GM21723 (cell line): ENCODE results near the gene STX18.
"Not testable (repeated sequence)": the region's sequence is repeated elsewhere in the genome, so short reads cannot be mapped to it uniquely, and the experiment has no call there.

Source experiments
- ATAC-seq: cut with Tn5 transposase; IDR thresholded peaks from one replicate; pipeline ENCODE4 v1.9.1; 2021; ENCODE audit warnings: mild to moderate bottlenecking, moderate library complexity; ENCODE audit not compliant: unreplicated experiment

The STX18 gene

GRCh38 chr4:4485806-4486205 lies 56.0 kb downstream of the STX18 start:
- no peak for ATAC-seq

GRCh38 chr4:4481399-4481994 lies 60.4 kb downstream of the STX18 start:
- ATAC-seq = no peak

- ATAC-seq = no peak
Observed at GRCh38 chr4:4480685-4481398, 61.0 kb downstream of the STX18 start.

- ATAC-seq = no peak
Observed at GRCh38 chr4:4480205-4480604, 61.6 kb downstream of the STX18 start.

GRCh38 chr4:4479366-4479765 lies 62.5 kb downstream of the STX18 start:
- no peak for ATAC-seq

DNA sequence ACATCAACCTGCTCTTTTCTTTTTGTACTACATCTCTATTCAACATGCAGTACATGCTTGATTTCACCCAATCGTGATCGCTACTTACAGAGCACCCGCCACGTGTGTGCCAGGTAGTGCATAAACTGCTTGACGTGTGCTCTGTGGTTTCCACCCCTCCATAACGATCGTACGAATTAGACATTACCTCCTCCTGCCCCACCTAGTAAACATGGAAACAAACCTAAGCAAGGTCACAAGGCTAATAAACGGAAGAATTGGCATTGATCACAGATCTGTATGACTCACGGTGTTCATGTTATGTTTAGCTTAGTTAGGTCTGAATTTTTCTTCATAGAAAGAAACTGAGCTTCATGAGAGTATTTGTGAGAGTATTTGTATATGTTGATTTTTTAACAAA lies 64.1 kb downstream of the STX18 start:
- ATAC-seq = no peak

DNA sequence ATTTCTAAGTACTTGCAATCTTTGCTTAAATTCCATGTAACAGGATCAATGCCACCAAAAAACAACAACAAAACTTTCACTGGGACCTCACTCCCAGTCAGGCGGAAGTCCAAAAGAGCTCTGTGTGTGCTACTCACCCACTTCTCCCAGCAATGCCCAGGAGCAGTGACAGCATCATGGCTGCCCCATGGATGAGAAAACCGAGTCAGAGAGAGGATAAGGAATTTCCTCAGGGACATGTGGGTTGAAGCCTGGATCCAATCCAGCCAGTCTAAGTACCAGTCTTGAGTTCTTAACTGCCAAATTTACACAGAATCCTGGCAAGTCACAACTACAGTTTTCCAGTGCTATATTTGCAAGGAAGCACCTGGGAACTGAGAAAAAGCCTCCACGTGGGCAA lies 64.5 kb downstream of the STX18 start:
- no peak for ATAC-seq

DNA sequence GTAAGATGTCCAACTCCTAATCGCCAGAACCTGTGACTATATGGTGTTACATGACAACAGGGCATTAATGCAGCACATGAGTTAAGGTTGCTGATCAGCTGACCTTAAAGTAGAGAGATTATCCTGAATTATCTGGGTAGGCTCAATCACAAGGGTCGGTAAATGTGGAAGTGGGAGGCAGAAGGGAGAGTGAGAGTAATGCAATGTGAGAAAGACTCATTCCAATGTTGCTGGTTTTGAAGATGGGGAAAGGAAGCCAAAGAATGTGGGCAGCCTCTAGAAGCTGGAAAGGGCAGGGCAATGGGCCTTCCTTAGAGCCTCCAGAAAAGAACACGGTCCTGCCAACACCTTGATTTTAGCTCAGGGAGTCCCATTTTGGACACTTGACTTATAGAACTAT lies 67.4 kb downstream of the STX18 start:
- ATAC-seq = no peak

DNA sequence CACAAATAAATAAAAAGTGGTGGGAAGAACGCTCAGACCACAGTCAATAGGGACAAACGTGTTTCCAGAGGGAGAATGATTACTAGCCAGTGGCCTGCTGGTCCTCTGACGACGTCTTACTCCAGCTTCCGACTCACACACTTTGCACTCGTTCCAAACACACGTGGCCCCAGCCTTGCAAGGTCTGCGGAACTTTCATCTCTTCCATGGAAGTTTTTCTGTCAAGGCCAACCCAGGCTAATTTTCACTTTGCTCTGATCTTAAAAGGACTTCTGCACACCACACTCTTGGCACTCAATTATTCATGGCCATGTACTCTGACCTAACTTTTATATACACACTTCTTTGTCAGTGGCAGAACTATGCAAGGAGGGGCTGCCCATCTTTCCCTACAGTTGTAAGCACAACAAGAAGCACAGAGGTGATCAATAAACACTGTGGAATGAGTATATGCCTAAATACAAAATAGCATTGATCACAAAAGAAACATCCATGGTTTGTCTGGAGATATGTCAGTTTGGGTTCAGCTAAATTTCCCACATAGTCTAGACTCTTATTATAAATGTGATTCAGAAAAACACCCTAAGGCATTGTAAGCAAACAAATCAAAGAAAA lies 69.4 kb downstream of the STX18 start:
- ATAC-seq = no peak

- ATAC-seq = no peak
Observed at GRCh38 chr4:4471195-4471594, 70.7 kb downstream of the STX18 start.

GRCh38 chr4:4470208-4470607 lies 71.6 kb downstream of the STX18 start:
- no peak for ATAC-seq

DNA sequence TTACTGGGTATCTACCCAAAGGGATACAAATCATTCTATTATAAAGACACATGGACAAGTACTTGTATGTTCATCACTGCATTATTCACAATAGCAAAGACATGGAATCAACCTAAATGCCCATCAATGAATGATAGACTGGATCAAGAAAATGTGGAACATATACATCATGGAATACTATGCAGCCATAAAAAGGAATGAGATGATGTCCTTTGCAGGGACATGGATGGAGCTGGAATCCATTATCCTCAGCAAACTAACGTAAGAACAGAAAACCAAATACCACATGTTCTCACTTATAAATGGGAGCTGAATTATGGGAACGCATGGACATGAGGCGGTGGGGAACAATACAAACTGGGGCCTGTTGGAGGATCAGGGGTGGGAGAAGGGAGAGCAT lies 76.6 kb downstream of the STX18 start:
- not testable (repeated sequence) for ATAC-seq

GRCh38 chr4:4462970-4463369 lies 78.9 kb downstream of the STX18 start:
- ATAC-seq = no peak

- no peak for ATAC-seq
Observed at GRCh38 chr4:4461850-4462249, 80.0 kb downstream of the STX18 start.

GRCh38 chr4:4461178-4461577 lies 80.7 kb downstream of the STX18 start:
- no peak for ATAC-seq

DNA sequence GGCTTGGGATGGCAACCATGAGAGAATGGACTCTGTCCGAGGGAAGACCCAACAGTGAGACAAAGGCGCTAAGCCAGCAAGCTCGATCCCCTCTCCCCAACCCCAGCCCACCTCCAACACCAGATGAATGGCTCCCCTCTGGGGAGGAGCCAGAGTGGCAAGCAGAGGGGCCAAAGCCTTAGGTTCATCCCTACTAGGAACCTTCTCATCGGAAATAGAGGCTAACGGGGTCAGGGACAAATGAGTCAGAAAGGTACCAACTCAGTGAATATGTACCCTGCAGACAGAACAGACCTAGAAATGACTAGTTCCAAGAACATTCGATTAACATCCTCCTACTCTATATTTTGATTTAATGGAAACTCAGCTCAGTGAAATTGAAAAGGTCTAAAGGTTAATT lies 81.1 kb downstream of the STX18 start:
- ATAC-seq = no peak

GRCh38 chr4:4459181-4459580 lies 82.7 kb downstream of the STX18 start:
- ATAC-seq = no peak

GRCh38 chr4:4457803-4458553 lies 83.9 kb downstream of the STX18 start:
- ATAC-seq = no peak

- ATAC-seq = no peak
Observed at GRCh38 chr4:4456816-4457578, 84.9 kb downstream of the STX18 start.

- no peak for ATAC-seq
Observed at GRCh38 chr4:4456351-4456750, 85.5 kb downstream of the STX18 start.
